Epithelial cell of umbilical artery (primary cell): ENCODE measurements around the gene PLSCR4. TPM values are rescaled to one million over a fixed set of nuclear protein-coding genes. Genes with fewer than 3 reads are reported as not detected.

ENCODE experiments used
- total RNA-seq: library from RNA; depleted of rRNA; stranded (reverse); fragments of >200 nt; gene quantifications from 2 replicates; pipeline ENCODE4 v1.2.3, GENCODE V29; 2014

The PLSCR4 gene, protein sequence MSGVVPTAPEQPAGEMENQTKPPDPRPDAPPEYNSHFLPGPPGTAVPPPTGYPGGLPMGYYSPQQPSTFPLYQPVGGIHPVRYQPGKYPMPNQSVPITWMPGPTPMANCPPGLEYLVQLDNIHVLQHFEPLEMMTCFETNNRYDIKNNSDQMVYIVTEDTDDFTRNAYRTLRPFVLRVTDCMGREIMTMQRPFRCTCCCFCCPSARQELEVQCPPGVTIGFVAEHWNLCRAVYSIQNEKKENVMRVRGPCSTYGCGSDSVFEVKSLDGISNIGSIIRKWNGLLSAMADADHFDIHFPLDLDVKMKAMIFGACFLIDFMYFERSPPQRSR
- 27.9 and 56.8 TPM in 2 replicates for total RNA-seq

DNA sequence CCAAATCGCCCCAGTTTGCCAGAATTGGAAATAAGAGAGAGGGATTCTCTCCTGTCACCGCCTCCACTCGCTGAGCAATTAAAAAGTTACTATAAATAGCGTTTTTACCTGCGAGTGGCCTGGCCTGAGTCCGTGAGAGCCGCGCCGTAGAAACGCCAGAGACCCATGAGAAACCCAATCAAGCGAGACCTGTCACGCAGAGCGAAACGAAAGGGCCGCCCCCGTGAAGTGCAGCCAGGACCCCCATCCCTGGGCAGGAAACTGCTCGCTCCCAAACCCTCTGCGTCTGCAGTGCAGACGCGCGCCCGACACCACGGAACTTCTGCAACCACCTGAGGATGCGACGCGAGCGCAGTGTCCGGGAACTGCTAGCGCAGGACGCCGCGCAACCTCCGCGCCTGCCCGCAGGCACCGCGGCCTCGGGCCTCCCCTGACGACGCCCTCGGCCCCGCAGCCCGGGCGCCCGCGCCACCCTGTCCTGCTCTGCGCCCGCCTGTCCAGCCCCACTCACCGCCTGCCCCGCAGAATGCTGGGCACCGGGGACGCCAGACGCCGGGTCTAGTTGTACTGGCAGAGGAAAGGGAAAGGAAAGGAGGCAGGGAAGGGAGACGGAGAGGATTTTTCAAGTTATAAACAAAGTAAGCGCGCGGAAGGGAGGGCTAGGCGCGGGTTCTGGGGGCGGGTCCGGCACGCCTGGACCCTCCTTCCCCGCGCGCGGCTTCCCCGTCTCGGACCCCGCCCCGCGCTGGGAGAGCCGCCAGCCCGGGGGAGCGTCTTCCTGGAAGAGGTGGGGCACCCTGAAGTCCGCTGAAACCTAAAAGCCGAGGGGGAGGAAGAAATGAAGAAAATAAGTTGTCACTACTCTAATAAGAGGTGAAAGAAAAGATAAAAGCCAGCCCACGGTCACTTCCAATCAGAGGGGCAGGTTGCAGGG is at the start of gene PLSCR4:
PLSCR4 (minus strand) TSS at position 657 of the 934 bp plus-strand sequence. CDS start 29,034 bp downstream, outside the sequence.

DNA sequence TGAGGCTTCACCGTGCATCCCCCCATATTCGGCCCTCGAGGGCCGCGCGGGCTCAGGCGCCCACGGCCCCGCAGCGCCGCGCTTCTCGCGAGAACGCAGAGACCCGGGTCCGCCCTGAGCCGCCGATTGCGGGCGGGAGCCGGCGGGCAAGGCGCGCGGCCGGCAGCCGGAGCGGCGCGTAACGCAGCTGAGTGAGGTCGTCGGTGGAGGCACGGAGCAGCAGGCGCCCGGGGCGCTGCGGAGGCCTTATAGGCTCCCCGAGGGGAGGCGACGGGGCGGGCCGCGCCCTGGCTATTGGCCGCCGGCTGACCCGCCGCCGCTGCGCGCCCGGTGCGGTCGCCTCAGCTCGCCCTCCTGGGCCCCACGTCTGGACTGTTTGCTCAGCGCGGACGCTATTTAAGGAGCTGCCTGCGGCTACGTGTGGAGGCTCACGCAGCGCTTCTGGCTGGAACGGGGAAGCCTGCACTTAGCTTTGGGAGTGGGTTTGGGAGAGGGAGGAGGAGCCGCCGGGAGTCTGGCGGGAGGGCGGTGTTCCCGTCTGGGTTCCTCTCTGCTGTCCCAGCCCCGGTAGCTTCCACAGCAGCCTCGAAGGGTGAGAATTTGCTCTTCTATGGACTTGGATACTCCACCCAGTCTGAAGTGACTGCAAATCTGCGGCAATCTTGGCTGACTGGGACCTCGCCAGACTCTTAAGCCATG is 89.8 kb downstream of the PLSCR4 start, which contains the start of gene PLOD2:
PLOD2 (minus strand) TSS at position 221 of the 699 bp plus-strand sequence; CDS start at position 26, 195 bp downstream.

Other genes starting within 250 kb of the PLSCR4 start
- 428 and 480 TPM in 2 replicates for gene PLOD2, start 89.9 kb downstream of the PLSCR4 start, total RNA-seq
- gene PLSCR2, start 218.5 kb upstream of the PLSCR4 start, total RNA-seq: not detected in 2 replicates